ENCODE data around the gene OLFM1.

- TF ChIP-seq, protein P1, sequence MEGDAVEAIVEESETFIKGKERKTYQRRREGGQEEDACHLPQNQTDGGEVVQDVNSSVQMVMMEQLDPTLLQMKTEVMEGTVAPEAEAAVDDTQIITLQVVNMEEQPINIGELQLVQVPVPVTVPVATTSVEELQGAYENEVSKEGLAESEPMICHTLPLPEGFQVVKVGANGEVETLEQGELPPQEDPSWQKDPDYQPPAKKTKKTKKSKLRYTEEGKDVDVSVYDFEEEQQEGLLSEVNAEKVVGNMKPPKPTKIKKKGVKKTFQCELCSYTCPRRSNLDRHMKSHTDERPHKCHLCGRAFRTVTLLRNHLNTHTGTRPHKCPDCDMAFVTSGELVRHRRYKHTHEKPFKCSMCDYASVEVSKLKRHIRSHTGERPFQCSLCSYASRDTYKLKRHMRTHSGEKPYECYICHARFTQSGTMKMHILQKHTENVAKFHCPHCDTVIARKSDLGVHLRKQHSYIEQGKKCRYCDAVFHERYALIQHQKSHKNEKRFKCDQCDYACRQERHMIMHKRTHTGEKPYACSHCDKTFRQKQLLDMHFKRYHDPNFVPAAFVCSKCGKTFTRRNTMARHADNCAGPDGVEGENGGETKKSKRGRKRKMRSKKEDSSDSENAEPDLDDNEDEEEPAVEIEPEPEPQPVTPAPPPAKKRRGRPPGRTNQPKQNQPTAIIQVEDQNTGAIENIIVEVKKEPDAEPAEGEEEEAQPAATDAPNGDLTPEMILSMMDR (IDR thresholded peaks at IDR 0.05), result no peak
- no peak for TF ChIP-seq POLR2A (IDR thresholded peaks at IDR 0.05)
Observed at GRCh38 chr9:135102331-135102730, 14.9 kb downstream of the OLFM1 start.

All from lower leg skin (tissue), 3 donors.